ENCODE measurements around the gene NEXN.

Gene NEXN

DNA sequence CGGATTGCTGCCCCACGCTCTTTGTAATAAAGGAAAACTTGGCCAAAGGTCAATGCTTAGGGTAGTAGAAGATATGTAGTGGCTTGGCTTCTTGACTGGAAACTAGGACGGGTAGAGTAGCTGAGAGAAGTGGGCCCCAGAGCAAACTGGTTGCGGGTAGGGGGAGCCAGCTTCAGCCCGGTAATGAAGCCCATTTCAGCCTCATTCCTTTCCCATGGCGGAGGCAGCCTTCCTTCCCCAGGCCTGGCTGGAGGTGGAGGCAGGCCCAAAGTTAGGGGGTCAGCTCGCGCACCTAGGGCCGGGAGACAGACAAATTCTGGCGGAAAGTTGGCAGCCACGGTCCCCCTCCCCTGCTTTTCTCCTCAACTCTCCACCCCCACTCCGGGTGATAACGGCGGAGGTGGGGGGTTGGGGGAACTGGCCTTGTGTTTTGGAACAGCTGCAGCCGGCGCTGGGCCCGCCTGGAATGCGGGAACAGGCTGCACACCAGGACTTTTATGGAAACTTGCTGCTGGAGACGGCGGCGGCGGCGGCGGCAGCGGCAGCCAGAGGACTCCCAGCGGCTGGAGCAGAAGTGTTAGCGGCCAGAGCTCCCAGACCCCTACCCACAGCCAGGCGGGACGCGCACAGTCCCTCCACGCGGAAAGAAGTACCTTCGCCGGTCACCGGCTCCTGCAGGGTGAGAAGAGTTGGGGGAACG is at the start of gene NEXN:
NEXN (plus strand) TSS at position 544 of the 700 bp plus-strand sequence. CDS start 27,483 bp downstream, outside the sequence.
- DNase-seq (ENCODE audit: low read depth), result no peak

DNA sequence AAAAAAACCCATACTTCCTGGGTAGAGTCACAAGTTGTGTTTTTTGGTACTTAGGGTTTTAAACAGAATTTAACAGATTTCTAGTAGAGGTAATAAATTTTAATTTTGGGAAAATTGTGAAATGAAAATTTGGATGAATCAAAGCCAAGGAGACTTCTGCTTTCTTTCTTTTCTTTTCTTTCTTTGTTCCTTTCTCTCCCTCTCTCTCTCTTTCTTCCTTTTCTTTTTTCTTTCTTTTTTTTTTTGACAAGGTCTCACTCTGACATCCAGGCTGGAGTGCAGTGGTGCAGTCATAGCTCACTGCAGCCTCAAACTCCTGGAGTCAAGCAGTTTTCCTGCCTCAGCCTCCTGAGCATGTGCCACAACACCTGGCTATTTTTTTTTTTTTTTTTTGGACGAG is 46.9 kb upstream of the NEXN start:
- no peak for DNase-seq (ENCODE audit: low read depth)

DNA sequence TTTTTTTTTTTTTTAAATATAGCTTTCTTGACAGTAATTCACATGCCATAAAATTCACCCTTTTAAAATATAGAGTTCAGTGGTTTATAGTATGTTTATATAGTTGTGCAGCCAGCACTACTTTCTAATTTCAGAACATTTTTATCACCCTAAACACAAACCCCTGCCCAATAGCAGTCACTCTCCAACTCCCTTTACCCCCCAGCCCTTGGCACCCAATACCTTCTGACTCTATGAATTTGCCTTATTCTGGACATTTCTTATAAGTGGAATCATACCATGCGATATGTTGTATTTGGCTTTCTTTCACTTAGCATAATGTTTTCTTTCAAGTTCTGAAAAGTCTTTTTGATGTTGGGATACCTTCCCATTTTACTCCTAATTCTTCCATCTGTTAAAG is 42.5 kb upstream of the NEXN start:
- no peak for DNase-seq (ENCODE audit: low read depth)

DNA sequence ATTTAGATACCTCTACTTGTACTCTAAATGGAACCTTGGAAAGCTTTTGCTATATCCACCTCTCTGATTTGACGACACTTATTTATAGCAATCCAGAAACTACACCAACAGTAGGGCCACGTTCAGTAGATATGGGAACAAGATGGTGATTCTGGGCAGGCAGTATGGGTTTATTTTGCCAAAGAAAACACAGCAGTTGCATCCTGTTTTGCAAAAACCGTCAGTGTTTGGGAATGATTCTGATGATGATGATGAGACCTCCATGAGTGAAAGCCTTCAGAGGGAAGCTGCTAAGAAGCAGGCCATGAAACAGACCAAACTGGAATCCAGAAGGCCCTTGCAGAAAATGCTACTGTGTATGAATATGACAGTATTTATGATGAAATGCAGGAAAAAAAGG is 41.5 kb upstream of the NEXN start:
- no peak for DNase-seq (ENCODE audit: low read depth)

DNA sequence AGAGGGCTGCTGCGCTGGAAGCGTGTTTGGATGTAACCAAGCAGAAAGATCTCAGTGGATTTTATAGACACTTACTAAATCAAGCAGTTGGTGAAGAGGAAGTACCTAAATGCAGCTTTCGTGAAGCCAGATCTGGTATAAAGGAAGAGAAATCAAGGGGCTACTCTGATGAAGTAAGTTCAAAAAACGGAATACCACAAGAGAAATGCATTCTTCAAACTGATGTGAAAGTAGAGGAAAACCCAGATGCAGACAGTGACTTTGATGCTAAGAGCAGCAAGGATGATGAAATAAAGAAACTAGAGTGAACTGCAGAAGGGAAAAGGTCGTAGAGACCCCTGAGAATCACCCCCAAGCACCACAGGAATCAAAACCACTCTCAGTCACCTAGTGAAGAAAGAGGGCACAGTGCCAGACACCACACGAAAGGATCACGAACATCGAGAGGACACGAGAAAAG is 40.8 kb upstream of the NEXN start:
- no peak for DNase-seq (ENCODE audit: low read depth)

DNA sequence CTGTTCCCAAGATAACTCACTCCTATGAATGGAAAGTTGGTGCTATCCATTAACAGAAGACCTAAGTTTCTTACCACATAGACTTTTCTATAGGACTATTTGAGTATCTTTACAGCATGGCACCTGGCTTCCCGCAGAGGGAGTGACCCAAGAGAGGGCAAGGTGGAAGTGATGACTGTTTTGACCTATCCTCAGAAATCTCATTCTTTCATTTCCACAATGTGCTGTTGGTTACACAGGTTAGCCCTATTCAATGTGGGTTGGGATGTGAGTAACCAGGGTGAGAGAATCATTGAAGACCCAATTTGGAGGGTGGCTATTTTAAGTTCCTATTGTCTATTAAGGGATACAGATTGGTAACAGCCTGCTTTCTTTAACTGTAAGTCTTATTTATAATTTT is 38.3 kb upstream of the NEXN start:
- DNase-seq (ENCODE audit: low read depth), result no peak

DNA sequence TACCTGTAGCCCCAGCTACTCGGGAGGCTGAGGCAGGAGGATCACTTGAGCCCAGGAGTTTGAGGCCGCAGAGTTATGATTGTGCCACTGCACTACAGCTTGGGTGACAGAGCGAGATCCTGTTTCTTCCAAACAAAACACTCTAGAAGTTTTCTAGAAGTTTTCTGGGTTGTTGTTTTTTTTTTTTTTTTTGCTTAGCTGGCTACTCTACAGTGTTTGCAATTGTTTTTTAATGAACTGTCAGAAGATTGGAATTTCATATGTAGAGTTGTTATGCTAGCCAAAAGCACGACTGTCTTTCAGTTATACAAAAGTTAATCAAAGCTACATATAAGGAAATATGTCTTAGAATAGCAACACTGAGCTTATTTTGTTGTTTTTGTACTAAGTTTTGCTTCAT is 30.9 kb upstream of the NEXN start:
- DNase-seq (ENCODE audit: low read depth), result no peak

DNA sequence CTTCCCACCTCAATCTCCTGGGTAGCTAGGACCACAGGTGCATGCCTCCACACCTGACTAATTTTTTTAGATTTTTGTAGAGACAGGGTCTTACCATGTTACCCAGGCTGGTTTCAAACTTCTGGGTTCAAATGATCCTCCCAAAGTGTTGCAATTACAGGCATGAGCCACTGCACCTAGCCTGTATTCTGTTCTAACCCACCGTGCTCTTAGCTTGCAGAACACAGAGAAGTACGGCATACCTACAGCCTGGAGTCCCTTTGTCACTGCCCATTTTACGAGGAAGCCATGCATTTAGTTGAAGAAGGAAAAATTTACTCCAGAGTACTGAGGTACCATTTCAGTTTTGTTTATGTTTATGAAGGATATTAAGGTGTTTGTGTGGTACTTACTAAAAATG is 29.7 kb upstream of the NEXN start:
- DNase-seq (ENCODE audit: low read depth), result no peak

DNA sequence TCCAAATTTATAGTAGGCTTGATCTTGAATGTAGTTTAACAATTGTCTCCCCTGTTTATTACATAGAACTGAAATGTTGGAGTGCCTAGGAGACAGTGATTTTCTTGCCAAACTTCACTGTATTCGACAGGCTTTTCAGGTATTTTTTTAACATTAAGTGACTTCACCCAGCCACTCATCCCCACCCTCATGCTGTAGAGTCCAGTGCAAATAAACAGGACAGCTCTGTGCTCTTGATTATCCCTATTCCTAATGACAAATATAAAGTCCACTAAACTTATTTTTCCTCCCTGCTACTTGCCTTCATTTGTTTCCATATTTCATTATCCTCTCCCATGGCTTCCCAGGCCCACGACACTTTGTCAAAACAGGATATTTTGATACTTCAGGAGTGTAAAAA is 29.2 kb upstream of the NEXN start:
- DNase-seq (ENCODE audit: low read depth), result no peak

DNA sequence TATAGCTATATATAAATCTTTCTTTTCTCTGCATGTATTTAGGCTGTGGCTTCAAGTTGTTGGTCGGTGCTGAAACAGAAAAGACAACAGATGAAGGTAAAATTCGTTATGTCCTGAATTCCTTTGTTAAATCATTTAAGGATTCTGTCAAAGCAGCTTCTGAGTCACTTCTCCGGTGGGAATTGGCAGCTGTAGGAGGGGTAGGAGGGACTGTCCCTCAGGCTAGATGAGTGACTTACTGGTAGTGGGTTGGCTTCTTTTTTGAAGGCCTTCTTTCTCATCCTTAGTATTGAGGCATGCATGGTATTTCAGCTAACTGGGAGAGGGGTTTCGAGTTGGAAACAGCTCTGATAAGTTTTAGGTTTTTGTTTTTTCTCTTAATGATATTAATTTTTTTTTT is 22.1 kb upstream of the NEXN start:
- DNase-seq (ENCODE audit: low read depth), result no peak

DNA sequence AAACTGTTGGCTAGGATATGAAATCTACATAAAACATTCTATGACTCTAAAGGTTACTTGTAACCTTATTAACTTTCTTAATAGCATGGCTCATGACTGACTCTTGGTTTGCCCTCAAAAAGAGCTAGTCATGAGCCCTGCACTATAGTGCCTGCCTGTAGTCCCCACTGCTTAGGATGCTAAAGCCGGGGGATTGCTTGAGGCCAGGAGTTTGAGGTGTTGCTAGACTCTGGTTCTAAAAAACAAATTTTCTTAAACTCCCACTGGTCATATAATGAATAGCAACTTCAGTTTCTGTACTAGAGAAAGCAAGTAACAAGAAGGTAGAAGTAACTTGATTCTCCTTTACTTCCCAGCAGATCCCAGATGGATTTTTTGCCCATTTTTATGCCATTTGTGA is 15.8 kb upstream of the NEXN start:
- no peak for DNase-seq (ENCODE audit: low read depth)

DNA sequence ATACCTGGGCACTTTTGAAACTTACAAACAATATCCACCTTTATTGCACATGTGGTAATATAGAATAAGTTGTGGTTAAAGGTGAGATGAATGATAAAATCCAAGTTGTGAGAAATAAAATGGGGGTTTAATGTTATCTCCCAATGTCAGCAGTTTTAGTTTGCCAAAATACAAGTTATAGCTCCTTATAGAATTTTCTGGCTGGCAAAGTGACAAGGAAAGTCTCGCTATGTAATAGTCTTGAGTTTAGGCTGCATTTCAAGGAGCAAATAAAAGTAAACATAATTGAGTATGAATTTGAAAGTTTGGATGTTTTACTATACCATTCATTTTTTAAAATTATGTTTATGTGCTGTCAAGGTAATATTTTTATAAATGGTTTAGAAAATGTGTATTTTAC is 15.0 kb upstream of the NEXN start:
- no peak for DNase-seq (ENCODE audit: low read depth)

DNA sequence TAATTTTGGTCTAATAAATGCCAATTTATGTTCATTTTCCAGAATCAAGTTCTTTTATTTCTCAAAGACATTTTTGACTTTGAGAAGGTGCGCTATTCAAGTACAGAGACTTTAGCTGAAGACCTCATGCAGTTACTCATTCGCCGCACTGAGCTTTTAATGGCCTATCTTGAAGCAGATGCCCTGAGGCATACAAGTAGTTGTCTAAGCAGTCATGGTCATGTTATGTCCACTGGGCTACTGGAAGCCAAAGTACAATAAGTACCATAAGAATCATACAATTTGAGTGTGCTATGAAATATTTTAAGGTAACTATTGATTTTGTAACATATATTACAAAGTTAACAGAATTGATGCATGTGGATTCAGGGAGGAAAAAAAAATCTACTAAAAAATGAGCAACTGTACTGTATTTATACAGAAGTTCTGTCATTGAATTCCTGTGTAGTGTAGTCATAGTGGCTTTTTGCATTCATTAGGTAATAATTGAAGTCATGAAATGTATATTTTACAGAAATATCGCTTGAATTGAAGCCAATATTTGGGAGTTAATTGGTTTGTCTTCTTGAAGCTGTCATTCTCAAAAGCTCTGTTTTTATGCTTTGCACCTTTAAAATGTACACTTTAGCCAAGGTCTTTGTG is 13.5 kb upstream of the NEXN start:
- no peak for DNase-seq (ENCODE audit: low read depth)

DNA sequence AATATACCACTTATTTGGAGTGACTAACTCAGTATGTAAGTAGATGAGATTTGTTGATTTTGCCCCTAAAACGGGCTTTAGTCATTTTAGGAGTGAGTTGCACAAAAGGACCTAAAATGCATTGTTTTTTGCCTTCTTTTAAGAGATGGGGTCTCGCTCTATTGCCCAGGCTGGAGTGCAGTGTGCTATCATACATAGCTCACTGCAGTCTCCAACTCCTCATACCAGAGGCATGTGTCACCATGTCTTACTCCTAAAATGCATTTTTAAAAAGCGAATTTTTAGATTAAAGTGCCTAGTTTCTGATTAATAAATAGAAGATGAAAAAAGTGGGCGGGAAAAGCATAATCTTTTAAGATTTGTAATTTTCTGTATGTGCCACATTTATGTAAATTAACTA is 11.5 kb upstream of the NEXN start:
- DNase-seq (ENCODE audit: low read depth), result no peak

DNA sequence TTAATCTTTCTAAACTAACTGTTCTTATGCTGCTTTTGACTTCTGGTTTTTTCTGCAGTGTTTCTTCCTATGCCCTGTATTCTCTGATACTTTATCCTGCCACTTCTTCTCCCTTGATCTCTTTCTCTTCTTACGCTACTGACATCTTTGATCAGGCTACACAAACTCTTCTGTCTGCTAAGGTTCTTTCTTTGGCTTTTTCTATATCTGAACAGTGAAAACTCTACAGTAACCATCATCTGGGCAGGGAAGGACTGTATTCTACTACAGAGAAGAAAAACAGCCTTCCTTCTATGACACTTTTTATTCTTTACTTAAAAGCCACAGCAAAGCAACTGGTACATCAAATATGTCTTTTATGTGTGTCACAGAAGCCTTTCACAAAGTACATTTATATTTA is 7.4 kb upstream of the NEXN start:
- DNase-seq (ENCODE audit: low read depth), result no peak

DNA sequence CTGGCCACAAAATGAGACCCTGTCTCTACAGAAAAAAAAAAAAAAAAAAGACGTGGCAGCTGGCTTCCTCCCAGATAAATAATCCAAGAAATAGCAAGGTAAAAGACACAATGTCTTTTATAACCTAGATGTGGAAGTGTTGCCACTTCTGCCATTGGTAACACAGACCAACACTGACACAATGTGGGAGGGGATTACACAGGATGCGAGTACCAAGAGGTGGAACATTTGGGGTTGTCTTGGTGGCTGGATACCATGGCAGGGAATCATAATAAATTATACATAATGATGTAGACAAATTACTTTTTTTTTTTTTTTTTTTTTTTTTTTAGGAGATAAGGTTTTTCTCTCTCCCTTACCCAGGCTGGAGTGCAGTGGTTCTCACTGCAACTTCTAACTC is 6.0 kb upstream of the NEXN start:
- no peak for DNase-seq (ENCODE audit: low read depth)

DNA sequence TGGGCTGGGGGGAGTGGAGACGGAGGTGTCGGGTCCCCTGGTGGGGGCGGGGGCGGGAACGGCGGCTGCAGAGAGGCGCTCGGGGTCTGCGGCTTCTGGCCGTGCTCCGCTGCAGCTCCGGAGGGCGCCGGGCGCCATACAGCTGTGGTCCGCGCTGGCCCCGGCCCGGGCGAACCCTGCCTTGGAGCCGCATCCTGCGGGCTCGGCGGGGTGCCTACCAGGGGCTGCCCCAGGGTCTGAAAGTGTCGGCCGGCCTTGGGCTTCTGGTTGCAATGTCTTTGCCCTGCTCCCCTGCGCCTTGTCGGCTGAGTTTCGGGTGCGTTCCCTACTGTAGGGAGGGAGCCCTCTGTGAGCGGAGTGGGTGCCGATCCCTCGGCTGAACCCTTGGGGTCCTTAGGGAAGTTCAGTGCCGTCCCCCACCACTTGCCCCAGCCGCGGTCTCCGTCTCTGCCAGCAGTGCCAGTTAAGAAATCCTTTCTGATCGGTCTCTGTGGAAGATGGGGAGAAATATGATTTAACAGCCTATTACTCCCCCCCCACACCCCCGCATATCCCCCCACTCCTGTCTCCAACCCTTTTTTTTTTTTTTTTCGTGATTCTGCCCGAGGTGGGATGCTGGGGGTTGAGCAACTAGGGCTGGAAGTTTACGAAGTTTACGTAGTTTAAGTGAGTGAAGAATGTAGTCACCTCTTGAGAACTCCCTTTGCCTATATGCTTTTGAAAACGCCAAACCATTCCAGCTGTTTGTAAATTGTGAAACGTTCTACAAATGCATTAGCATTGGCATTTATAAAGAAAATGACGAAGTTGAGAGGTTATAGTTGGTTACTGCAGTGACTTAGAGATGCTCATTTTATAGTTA is 588 bp downstream of the NEXN start:
- peak; percentile 8 for DNase-seq (ENCODE audit: low read depth)

DNA sequence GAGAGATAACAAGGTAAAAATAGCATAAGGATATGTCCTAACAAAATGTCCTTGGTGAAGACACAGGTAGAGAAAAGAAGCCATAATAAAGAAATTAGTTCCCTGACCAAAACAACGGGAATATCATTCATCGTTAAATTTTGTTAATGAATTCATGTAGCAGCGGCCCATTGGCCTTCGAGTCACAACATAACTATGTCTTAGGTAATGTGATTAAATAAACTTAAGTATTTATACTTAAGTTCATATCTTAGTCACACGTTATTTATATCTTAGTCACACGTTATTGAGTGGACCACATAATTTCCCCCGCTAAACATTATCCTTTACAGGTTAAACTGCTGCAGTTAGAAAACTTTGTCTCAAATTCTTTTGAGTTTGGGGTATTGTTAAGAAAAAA is 1.2 kb downstream of the NEXN start:
- DNase-seq (ENCODE audit: low read depth), result no peak

DNA sequence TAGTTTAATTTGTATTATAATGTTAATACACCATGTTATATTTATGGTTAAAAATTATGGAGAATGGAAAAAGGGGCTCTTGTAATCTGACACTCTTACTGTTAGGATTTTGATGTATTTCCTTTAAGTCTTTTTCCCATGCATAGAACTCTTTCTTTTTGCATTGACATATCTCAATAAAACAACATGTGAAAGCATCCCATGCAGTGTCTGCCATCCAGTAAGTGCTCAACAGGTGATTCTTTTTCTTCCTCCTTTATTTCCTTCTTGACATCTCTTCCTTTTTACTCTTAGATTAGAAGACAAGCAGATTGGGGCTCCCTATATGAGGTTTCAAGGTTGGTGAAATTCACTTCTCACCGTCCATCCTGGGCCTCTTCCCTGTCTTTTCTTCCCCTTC is 2.8 kb downstream of the NEXN start:
- DNase-seq (ENCODE audit: low read depth), result no peak

DNA sequence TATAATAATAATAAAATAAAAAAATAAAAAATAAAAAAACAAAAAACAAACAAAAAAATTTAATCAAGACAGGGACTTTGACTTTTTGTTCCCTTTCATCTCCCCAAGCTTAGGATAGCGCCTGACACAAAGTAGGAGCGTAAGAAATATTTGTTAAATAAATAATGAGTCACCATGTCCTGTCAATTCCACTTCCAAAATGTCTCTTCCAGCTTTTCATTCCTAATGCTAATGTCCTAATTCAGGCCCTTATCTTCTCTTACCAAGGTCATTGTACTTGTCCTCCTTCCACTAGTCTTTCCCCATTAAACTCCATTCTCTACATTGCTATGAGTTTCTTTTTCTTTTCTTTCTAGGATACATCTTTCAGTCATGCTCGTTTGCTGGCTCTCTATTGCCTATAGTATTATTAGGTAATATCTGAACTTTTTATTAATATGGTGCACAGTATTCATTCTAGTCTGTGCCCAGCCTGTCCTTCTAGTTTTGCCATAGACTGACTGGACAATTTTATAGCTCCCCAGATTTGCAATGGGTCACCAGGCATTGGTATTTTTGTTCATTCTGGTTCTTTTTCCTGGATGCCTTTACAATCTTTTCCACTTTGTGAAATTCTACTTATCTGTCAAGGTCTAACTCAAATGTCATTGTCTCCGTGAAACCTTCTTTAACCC is 11.4 kb downstream of the NEXN start:
- no peak for DNase-seq (ENCODE audit: low read depth)

DNA sequence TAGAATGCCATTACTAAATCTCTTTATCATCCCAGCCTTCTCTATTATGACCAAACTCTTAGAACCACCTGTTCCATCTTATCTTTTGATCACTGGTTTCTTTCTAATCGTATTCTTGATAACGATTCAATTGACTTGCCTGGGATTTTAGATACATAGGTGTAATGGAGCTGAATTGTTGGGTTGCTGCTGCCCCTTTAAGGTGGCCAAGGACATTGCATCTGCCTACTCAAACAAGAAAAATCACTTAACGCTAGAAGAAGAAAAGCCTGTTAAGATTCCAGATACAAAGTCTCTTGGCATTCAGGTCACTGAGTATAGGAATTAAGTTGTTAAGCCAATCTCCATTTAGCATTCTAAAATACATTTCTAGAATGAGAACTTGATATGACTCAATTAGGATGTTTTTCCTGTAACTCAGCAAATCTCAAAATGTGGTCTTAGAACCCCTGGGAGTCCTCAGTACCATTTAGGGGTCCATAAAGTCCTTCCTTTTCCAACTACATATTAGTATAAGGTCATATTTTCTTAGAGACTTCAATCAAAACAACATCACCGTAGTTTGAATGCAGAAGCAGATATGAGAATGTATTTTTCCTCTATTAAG is 12.4 kb downstream of the NEXN start:
- DNase-seq (ENCODE audit: low read depth), result no peak

DNA sequence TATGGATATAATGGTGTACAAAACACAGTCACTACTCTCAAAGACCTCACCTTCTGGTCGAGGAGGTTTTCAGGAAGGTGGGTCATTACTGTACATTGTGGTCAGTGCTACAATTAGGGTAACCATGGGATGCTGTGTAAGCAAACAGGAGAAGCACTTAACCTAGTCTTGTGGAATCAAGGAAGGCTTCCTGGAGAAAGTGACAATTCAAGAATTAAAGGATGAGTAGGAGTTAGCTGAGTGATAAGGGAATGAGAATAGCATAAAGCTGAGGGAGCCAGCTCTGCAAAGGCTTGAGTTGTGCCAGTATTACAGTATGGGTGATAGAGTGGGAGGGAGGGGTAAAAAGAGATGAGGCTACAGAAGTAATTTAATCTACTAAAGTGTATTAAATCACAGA is 17.2 kb downstream of the NEXN start:
- DNase-seq (ENCODE audit: low read depth), result no peak

All from activated T-cell treated with anti-CD3 and anti-CD28 coated beads for 48 hours (primary cell).